NOMO-1 treated with DMSO at 0.1 percent for 48 hours (cell line): ENCODE measurements around the gene SAPCD1.

Experiments used
- DNase-seq: peaks from one replicate; lab custom pipeline; 2025; ENCODE audit not compliant: unreplicated experiment; lab: John Stamatoyannopoulos, UW

Gene SAPCD1

DNA sequence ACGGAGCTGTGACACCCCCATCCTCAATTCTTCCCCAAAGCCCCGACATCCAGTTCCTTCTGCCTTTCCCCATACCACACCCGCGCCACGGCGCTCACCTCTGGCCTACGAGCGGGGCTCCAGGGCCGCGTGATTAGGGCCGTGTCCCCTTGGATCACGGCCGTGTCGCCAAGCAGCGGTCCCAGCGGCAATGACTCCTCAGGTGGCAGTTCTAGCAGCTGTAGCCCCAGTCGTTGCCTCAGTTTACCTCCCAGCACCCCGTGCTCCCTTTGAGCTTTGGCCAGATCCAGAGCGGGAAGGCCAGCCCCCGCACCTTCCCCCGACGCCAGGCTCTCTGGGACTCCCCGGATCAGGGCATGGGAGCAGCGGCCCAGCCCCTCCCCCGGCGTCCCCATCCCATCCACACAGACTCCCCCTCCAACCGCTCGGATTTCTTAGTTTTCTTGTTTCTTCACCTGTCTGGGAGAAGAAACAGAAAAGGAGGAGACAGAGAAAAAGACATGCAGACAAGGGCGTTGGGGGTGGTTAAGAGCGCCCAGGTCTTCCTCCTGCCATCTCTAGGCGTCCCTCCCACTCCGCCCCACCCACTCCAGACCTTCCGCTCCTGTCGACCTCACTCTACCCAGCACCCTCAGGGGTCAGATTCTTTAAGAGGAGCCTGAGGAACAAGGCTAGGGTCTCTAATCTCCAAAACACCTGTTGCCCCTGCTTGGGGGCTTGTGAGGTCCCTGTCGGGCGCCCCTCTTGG, 33.5 kb upstream of the SAPCD1 start, which contains the start of gene DDAH2:
Gene DDAH2 (minus strand): TSS at position 533 of the 748 bp plus-strand sequence. CDS start 138 bp downstream, at position 395.
- DNase-seq: no peak

DNA sequence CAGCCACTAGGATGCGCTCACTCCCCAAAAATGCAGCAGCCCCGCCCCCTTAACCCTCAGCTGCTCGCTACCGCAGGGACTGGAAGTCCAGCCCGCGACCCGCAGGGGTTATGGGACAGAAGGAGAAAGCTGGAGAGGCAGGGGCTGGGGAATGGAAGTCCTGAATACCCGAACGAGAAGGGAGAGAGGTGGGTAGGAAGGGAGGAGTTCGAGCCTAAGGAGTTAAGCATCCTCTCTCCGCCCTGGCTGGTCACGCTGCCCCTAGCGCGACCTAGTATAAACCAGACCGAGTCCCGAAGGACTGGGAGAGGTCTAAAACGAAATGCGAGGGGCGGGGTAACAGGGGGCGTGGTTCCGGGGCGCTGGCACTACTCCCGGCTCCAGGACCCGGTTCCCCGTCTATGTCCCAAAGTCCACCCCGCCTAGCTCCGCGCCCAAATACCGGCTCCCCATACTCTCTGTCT, 32.9 kb upstream of the SAPCD1 start:
- peak; percentile 81 for DNase-seq

DNA sequence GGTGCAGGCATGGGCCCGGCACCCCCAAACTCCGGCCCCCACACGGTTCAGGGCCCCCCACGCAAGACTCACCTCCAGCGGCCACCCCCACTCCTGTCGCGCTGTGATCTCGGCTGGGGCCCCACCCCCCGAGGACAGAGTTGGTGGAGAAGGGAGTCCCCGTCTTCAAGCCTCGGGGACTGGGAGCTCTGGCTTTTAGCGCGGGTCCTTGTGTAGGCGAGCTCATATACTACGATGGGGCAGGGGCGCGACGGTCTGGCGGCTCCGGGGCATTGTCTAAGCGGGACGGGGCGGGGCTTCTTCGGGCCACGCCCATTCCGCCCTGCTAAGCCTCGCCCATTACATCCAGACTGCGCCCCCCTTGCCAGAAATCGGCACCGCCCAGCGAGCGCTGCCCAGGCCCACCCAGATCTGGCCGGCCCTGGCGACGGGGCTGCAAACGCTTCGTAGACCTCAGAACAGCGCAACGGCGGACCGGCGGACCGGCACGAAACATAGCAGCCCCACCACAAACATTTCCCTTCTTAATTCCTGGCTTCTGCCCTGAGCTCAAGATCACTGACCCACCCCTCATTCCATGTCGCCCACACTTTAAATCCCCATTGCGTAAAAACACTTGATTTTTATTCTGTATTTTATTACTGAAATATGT, 32.4 kb upstream of the SAPCD1 start:
- peak; percentile 67 for DNase-seq

DNA sequence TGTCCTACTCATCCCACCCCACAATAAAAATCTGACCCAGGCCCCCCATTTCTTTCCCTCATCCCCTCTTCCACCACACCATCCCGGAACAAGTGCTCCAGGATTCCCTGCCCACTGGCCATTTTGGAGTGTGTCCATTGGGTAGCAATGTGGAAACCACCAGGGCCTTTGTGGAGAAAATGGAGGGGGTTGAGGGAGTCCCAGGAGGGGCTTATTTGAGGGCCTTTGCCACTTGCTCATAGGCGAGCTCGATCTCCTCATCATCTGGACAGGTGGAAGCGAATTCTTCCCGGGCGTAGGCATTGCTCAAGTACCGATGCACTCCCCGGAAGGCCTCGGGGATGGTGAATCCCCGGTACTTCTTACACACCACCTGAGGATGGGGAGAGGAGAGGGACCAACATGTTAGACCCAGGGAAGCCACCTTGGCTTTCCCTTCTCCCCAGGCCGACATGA, 31.8 kb upstream of the SAPCD1 start:
- no peak for DNase-seq

DNA sequence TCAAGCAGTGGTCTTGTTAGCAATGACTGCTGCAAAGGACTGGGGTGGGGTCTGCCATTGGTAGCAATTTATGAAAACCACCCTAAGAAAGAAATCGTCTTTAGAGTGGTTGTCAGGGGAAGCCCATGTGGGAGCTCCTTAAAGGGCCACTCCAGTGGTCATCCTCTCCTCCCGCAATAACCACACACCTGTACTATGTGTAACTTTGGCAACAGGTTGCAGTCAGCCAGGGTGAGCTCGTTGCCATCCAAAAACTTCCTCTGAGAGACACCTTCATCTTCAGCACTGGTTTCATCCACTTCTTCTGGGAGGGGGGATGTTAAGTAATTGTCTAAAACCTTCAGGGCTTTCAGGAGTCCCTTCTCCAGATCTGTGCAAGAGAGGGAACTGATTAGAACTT, 30.4 kb upstream of the SAPCD1 start:
- no peak for DNase-seq

DNA sequence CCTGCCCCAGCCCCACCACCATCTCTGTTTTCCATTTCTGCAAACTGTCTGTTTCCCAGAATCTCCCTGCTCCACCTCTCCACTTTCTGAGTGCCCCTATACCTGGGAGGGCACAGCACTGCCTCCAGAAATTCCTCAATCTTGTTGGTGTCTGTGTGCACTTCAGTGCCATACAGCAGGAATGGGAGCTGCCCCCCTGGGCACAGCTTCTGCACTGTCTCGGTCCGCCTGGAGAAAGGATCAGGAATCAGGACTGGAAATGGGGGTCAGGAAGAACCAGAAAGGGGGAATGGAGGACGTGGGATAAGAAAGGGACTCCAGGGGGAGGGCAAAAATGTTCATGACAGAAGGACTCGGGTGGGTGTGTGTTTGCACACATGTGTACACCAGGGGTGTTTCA, 28.7 kb upstream of the SAPCD1 start:
- DNase-seq: no peak

DNA sequence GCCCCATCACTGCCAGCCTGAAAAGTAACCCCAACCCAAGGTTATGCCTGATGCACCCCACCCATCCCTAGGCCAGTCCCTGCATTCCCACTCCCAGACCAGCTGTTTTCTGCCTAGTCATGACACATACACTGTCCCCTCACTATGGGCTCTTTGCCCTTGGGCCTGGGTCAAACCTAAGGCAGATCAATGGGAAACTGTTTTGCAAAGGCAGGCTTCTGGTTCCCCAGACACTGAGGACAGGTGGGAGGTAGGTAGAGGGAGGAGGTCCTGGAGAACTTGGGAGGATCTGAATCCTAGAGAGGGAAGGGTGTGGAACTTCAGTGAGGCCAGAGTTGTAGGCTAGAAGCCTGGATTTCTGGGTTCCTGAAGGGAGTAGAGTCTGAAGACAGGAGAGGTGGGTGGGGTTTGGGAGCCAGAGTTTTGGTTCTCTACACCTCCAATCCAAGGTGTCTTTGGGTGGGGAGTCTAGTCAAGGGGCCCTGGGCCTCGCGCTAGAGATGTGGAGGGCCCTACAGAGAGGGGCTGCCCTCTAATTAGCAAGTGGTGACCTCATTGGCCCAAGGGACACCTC, 28.1 kb upstream of the SAPCD1 start:
- no peak for DNase-seq

DNA sequence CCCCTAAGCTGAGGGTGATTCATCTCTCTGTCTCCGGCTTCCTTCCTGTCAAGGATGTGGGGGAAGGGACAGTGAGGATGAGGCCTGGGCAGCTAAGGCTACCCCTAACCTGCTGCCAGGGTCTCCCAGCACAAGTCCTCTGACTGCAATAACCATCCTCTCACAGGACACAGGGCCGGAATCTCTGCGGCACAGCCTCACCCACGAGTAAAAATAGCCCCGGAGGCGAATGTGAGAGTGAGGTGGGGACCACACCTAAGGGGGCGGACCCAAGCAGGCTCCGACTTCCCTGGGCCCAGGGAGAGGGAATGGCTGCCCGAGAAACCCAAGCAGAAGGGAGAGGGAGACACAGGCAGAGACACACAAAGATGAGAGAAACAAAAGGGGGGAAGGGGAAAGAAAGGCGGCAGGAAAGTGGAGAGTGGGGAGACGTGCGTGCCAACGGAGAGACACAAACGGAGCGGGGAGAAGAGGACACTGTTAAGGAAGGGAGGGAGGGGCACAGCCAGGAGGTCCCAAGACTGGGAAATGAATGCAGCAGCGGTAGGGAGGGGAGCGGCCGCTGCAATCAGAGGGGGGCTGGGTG, 27.5 kb upstream of the SAPCD1 start:
- DNase-seq: peak; percentile 67

DNA sequence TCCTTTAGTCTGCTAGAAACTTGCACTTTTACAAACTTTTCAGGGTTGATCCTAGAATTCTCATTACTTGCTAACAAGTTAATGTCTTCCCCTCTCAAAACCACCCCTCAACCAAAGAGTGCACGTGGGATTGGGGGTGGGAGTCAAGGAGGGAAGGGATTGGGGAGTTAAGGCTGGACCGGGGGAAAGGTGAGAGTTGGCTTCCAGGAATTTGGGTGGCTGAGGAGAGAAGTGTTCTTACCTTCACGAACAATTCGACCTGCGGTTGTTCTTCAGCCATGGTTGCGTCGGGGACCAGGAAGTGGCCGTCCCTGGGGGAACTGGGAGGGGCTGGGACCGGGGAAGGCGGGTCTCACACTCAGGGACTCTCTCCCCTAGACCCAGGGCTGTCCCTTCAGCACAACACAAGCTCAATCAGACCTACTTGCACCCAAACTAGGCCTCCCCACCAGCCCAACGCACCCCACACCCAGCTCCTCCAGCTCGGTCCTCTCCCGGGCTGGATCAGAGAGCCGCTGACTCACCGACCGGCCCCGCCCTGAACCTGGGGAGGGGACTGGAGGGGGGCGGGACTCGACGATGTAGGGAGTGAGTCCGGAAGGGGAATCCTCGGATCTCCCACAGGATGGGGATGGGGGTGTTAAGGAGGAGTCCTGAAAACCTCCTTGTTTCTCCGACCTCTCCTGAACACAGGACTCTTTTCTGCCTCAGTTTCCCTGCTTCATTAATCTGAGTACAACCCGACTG, 26.3 kb upstream of the SAPCD1 start, which contains the start of gene CLIC1:
Gene CLIC1 (minus strand): TSS at position 510 of the 747 bp plus-strand sequence. CDS start 230 bp downstream, at position 280.
- DNase-seq: peak; percentile 87

DNA sequence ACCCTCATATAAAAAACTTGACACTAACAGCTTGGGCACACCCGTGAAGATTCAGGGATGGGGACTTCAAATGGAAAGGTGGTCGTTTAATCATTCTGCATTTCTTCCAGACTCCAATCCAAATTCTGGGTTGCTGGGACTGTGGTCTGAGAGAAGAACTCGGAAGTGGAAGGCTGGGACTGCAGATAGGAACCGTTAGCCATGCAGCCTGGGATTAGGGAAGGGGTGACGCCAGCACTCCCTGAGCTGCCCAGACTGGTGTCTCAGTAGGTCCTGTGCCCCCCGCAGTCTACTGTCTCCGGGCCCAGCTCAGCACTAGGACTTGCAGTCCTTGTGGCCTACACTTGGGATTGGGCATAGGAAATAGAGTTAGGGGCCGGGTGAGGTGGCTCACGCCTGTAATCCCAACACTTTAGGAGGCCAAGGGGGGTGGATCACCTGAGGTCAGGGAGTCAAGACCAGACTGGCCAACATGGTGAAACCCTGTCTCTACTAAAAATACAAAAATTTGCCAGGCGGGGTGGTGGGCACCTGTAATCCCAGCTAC, 25.6 kb upstream of the SAPCD1 start:
- no peak for DNase-seq

DNA sequence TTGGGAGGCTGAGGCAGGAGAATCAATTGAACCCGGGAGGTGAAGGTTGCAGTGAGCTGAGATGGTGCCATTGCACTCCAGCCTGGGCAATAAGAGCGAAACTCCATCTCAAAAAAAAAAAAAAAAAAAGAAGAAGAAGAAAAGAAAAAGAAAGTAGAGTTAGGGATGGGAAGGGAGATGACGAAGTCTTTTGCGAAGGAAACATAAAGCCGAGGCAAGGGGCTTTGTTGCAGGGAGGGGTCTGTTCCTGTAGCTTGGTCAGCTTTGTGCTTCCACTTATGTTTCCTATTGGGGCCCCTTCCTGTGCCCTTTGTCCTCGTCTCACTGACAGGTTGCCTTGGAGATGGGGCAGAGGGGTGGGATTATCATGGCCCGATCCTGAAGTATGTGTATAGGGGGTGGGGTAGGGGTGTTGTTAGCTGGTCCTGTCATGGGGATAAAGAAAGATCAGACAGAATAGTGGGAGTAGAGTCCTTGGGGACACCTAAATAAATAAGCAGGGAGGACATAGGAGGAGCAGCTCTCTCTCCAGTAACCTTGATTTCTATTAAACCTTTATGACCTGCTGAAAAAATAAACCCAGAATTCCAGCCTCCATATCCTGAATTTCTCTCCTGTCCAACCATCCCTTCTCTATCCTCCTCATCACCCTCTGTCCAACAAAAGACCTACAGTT, 25.0 kb upstream of the SAPCD1 start:
- peak; percentile 86 for DNase-seq

DNA sequence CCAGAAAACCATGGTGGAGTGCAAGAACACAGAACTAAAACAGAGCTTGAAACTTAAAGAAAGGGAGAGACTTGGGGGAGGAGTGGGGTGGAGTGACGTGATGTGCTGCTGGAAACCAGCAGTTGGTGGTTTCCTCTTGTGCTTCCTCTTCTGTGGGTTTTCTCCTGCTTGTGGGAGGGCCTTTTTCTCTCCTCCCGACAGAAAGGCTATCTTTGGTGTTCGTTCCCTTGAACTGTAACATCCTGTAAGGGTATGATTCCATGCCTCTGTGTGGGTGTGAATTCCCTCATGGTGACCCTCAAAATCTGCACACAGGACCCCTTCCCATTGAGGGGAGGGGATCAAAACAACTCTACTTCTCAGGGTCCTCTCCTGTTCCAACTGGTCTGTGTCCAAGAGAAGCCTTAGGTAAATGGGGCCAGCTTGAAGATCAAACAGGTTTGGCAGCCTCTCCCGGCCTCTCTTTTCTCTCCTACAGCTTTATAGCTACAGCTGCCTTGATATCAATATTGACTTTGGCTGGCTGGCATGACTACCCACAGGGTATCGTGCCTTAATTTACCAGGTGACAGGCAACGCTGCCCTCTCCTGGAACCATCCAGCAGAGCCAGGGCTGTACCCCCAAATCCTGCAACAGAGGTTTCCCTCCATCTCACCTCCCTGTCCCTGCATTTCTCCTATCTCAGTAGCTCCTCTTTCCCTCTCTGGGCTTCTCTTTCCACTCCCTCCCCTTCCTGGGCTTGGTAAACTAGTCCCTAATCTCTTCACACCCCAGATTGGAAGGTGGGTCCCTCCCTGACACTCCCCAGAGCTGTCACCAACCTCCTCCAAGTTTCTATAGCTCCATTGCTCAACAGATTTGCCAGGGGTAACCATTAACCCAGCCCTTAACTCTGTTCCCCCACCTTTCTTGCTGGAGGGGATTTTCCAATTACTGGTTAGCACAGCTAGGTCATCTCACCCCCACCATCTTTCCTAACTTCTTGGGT, 24.2 kb upstream of the SAPCD1 start:
- DNase-seq: peak; percentile 98

DNA sequence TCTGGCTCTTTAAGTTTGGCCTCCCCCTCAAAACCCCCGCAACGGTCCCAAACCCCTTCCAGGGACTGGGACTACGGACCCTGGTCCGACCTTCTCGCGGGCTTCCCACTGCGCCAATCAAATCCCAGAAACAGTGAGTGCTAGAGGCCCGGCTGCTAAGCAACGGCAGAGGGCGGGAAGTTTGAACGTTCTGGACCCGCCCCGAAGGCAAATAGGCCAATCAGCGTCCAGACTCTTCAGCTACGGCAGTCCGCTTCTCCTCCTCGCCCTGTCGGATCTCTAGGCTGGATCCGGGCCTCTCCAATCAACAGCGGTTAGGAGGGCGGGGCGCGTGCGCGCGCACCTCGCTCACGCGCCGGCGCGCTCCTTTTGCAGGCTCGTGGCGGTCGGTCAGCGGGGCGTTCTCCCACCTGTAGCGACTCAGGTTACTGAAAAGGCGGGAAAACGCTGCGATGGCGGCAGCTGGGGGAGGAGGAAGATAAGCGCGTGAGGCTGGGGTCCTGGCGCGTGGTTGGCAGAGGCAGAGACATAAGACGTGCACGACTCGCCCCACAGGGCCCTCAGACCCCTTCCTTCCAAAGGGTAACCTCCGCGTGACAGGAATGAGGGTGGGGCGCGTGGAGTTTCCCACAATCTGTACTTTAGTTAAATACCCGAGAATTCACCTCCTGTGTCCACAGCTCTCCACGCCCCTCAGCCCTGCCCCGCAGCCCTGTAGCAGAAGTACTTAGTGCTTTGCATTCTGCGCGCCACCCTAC, 22.6 kb upstream of the SAPCD1 start, which contains the start of gene MSH5:
Gene MSH5 (plus strand): TSS at position 367 of the 758 bp plus-strand sequence. CDS start 462 bp downstream, outside the sequence.
- peak; percentile 100 for DNase-seq

DNA sequence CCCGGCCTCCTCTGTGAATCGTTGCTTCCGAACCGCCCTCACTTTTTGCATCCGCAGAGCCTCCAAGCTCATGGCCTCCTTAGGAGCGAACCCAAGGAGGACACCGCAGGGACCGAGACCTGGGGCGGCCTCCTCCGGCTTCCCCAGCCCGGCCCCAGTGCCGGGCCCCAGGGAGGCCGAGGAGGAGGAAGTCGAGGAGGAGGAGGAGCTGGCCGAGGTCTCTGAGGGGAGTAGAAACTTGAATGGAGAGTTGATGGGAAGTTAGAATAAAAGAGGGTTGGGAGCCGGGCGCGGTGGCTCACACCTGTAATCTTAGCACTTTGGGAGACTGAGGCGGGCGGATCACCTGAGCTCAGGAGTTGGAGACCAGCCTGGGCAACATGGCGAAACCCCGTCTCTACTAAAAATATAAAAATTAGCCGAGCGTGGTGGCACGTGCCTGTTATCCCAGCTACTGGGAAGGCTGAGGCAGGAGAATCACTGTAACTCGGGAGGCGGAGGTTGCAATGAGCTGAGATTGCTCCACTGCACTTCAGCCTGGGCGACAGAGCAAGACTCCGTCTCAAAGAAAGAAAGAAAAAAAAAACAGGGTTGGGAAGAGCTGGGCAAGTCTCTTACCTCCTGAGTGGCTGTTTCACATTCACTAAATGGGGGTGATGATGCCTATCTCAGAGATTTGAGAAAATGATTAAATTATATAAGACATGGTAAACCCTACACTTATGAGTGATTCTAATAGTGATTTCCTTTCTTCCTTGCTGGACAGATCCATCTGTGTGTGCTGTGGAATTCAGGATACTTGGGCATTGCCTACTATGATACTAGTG, 21.8 kb upstream of the SAPCD1 start:
- peak; percentile 70 for DNase-seq

DNA sequence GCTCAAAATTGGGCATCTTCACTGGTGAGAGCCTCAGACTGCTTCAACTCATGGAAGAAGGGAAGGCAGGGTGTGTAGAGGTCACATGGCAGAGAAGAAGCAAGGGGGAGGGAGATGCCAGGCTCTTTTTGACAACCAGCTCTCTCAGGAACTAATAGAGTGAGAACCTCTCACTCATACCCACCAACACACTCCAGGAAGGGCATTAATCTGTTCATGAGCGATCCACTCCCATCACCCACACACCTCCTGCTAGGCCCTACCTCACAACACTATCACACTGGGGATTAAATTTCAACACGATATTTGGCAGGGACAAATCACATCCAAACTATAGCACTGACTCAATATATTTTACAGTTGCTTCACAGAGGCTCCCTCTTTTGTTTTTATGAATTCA, 20.6 kb upstream of the SAPCD1 start:
- DNase-seq: no peak

DNA sequence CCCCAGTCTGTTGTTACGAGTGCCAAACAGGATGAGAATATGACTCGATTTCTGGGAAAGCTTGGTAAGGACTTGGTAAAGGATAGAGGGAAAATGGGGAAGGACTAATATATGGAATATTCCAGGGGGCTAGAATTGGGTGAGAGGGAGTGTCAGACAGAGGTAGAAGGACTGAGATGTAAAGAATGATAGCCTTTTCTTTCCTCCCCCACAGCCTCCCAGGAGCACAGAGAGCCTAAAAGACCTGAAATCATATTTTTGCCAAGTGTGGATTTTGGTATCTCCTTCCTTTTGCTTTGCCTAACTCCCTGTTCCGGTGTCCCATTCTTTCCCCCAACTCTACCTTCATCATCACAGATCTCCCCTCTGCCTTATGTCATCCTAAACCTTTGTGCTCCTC, 19.6 kb upstream of the SAPCD1 start:
- DNase-seq: no peak

DNA sequence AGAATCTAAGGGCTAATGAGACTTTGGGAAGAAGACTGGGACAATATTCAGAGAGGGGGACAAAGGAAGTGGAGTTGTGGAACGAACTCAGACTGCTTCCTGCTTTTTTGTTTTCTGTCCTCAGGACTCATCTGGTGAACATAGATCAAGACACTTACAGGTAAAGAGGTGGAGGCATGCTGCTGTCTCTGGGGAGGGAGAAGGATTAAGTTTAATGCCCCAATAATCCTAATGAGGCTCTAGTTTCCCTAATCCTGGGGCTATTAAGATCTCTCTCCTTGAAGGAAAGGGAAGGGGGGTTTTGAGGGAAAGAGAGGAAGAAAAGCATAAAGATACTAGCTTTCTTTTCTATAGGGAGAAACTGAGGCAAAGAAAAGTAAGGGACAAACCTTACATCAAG, 18.0 kb upstream of the SAPCD1 start:
- no peak for DNase-seq
